ENCODE data around the gene UBE3D. TPM values are rescaled to one million over a fixed set of nuclear protein-coding genes. Genes with fewer than 3 reads are reported as not detected.

UBE3D gene
- total and polyA plus RNA-seq, 2 of the 4 experiments (the other 2 are of a cell fraction), result 3.2 to 6.3 TPM

- H3K9me3 ChIP-seq (ENCODE audit: control insufficient read depth, insufficient read depth, low read length), result no peaks in the 10 kb centered on the region
These were observed 94.8 kb downstream of the UBE3D start for GRCh38 chr6:82970839-82971238.

More at GRCh38 chr6:82970839-82971238, 94.8 kb downstream of the UBE3D start:
- no peak for DNase-seq
- whole genome bisulfite sequencing, 2 experiments (ENCODE audit: extremely low coverage in 2 of 2, insufficient read length in 1 of 2), result no CpG with 5 or more reads among the region's 1 CpG
- ChIA-PET POLR2A (ENCODE audit: unreplicated experiment) (no interaction called here), CTCF (no interaction called here)
- Histone ChIP-seq H2AFZ (replicated peaks; ENCODE audit: low read length, poor library complexity) (no peak overlapping the region), H4K20me1 (ENCODE audit: insufficient read depth, low read length) (no peaks in the 10 kb centered on the region), H3K4me3 (ENCODE audit: insufficient read depth, low read depth, low read length) (no peak overlapping the region), H2BK15ac (ENCODE audit: low read depth, low read length) (no peak overlapping the region), H2AK9ac (replicated peaks; ENCODE audit: low read depth, low read length, poor library complexity) (no peak overlapping the region), H3K79me1 (ENCODE audit: low read depth in 1 of 2, low read length in 2 of 2) (no peaks in the 10 kb centered on the region; a peak in 1 of 4 replicates), H4K8ac (ENCODE audit: low read depth in 2 of 2, low read length in 2 of 2) (no peak overlapping the region), H3K4me2 (ENCODE audit: low read depth, low read length) (no peak overlapping the region), H3K4ac (ENCODE audit: low read depth, low read length) (no peak overlapping the region), H3K14ac (replicated peaks; ENCODE audit: low read depth, low read length) (no peak overlapping the region), H3K27ac (ENCODE audit: insufficient read depth, low read length) (no peak overlapping the region), H2BK5ac (ENCODE audit: low read depth, low read length, poor library complexity, severe bottlenecking) (no peak overlapping the region), H3K27me3 (ENCODE audit: control insufficient read depth, insufficient read depth, low read length) (no peaks in the 10 kb centered on the region), H2AK5ac (ENCODE audit: low read depth, low read length) (no peak overlapping the region), H3K9me1 (ENCODE audit: insufficient read depth, low read length) (no peaks in the 10 kb centered on the region; the same call in 1 of the 2 replicates), H3K9ac (ENCODE audit: low read depth, low read length) (no peak overlapping the region), H3K36me3 (ENCODE audit: control insufficient read depth, insufficient read depth, low read length) (no peaks in the 10 kb centered on the region), H4K5ac (ENCODE audit: low read depth, low read length) (no peak overlapping the region), H2BK20ac (ENCODE audit: low read depth, low read length) (no peak overlapping the region), H2BK120ac (ENCODE audit: low read depth, low read length) (no peak overlapping the region), H4K91ac (ENCODE audit: insufficient read depth, low read depth, low read length) (no peak overlapping the region), H3K56ac (ENCODE audit: extremely low read depth, insufficient read depth, low read length) (no peak overlapping the region), H3K4me1 (ENCODE audit: control insufficient read depth, insufficient read depth, low read length) (0 out of 2 replicates have a peak, but pooled peaks cover 2% of the 10 kb centered on the region), H3K18ac (ENCODE audit: low read depth, low read length) (no peak overlapping the region), H3K23ac (ENCODE audit: low read depth, low read length) (no peak overlapping the region)
- intact Hi-C loops (cut with micrococcal nuclease), result no loop called here
- dilution Hi-C loops (cut with HindIII; ENCODE audit: low sequenced_read_pairs, unreplicated experiment), result no loop called here
- no peak for ATAC-seq (ENCODE audit: low read depth)
- in situ Hi-C loops (cut with MboI; ENCODE audit: low sequenced_read_pairs), result no loop called here
- TF ChIP-seq USF2 (IDR thresholded peaks at IDR 0.05; ENCODE audit: low read depth, low read length), result no peak
- no peak for TF ChIP-seq RFX5 (IDR thresholded peaks at IDR 0.05; ENCODE audit: low read depth, low read length)
- no peak for TF ChIP-seq SMC3 (IDR thresholded peaks at IDR 0.05; ENCODE audit: low read depth, low read length)
- no peak for TF ChIP-seq MAFK (IDR thresholded peaks at IDR 0.05; ENCODE audit: low read depth, low read length)
- no peak for TF ChIP-seq FOS (IDR thresholded peaks at IDR 0.05; ENCODE audit: low read depth, low read length)
- no peak for TF ChIP-seq CHD1 (IDR thresholded peaks at IDR 0.05; ENCODE audit: low read depth, low read length)
- TF ChIP-seq MXI1 (IDR thresholded peaks at IDR 0.05; ENCODE audit: borderline replicate concordance, low read depth, low read length), result no peak
- no peak for TF ChIP-seq RAD21 (IDR thresholded peaks at IDR 0.05; ENCODE audit: low read length)
- TF ChIP-seq POLR2A (IDR thresholded peaks at IDR 0.05; ENCODE audit: low read depth, low read length), result no peak
- TF ChIP-seq CEBPB (IDR thresholded peaks at IDR 0.05; ENCODE audit: low read depth, low read length), result no peak
- no peak for TF ChIP-seq MAZ (IDR thresholded peaks at IDR 0.05; ENCODE audit: borderline replicate concordance, low read depth, low read length)
- no peak for TF ChIP-seq NFE2L2 (IDR thresholded peaks at IDR 0.05; ENCODE audit: low read depth, low read length)
- no peak for TF ChIP-seq ELK1 (IDR thresholded peaks at IDR 0.05; ENCODE audit: borderline replicate concordance, low read depth, low read length)
- no peak for TF ChIP-seq CTCF (conservative IDR thresholded peaks at IDR 0.05; ENCODE audit: low read depth, low read length)
- no peak for TF ChIP-seq RCOR1 (IDR thresholded peaks at IDR 0.05; ENCODE audit: insufficient replicate concordance, low read length)
- no peak for TF ChIP-seq BHLHE40 (IDR thresholded peaks at IDR 0.05; ENCODE audit: low read depth, low read length)
- BruUV-seq (replicated peaks), result no TSS peak

Data from IMR-90 (cell line).